IMR-90 (cell line): ENCODE measurements around the gene EPPIN. TPM values are rescaled to one million over a fixed set of nuclear protein-coding genes. Genes with fewer than 3 reads are reported as not detected.

Experiments
- ATAC-seq: fragments of 200-7000 bp; cut with Tn5 transposase; 2 replicates; pipeline ENCODE4 v1.9.1; 2020; ENCODE audit warnings: low read depth, mild to moderate bottlenecking, moderate library complexity
- BruUV-seq: library from RNA; stranded (reverse); fragments of 400-500 nt; replicated peaks from 2 replicates; lab custom pipeline; 2021; lab: Mats Ljungman, UMichigan
- CTCF ChIA-PET: fragments of 300-600 bp; formaldehyde crosslinking; extraction: SDS; loops from one replicate; lab custom pipeline; 2021; ENCODE audit warnings: antibody characterized with exemption; lab: Yijun Ruan, JAX
- POLR2A ChIA-PET: fragments of 300-600 bp; sonication (Branson Sonifier 250); formaldehyde crosslinking; loops from one replicate; lab custom pipeline; 2022; ENCODE audit warnings: antibody characterized with exemption; ENCODE audit not compliant: unreplicated experiment; lab: Charles Lee
- DNase-seq: peaks from one replicate; pipeline ENCODE4 v3.0.0; 2013
- H2AFZ ChIP-seq: replicated peaks from 2 replicates; pipeline ENCODE3; 2013; ENCODE audit warnings: low read length, mild to moderate bottlenecking; ENCODE audit not compliant: poor library complexity
- H2AK5ac ChIP-seq: 2 replicates; pipeline ENCODE4 v1.6.1; 2013; ENCODE audit warnings: low read depth, low read length, inconsistent platforms
- H2AK9ac ChIP-seq: replicated peaks from 2 replicates; pipeline ENCODE3; 2013; ENCODE audit warnings: mild to moderate bottlenecking, low read depth, low read length, moderate library complexity; ENCODE audit not compliant: poor library complexity
- H2BK120ac ChIP-seq: 2 replicates; pipeline ENCODE4 v1.6.1; 2013; ENCODE audit warnings: low read depth, low read length, inconsistent platforms
- H2BK15ac ChIP-seq: 3 replicates; pipeline ENCODE4 v1.6.1; 2013; ENCODE audit warnings: low read depth, low read length, inconsistent platforms
- H2BK20ac ChIP-seq: 2 replicates; pipeline ENCODE4 v1.6.1; 2013; ENCODE audit warnings: low read depth, mild to moderate bottlenecking, inconsistent platforms, low read length, moderate library complexity
- H2BK5ac ChIP-seq: 2 replicates; pipeline ENCODE4 v1.6.1; 2013; ENCODE audit warnings: mild to moderate bottlenecking, low read depth, low read length, inconsistent platforms; ENCODE audit not compliant: poor library complexity, severe bottlenecking
- H3K14ac ChIP-seq: replicated peaks from 2 replicates; pipeline ENCODE4 v1.6.1; 2013; ENCODE audit warnings: low read depth, low read length, inconsistent platforms
- H3K18ac ChIP-seq: 2 replicates; pipeline ENCODE4 v1.6.1; 2013; ENCODE audit warnings: low read depth, low read length, control low read depth
- H3K23ac ChIP-seq: 2 replicates; pipeline ENCODE4 v1.6.1; 2013; ENCODE audit warnings: low read depth, low read length, inconsistent platforms
- H3K27ac ChIP-seq: 2 replicates; pipeline ENCODE4 v1.5.1; 2013; ENCODE audit warnings: mild to moderate bottlenecking, control low read depth, low read length; ENCODE audit not compliant: insufficient read depth
- H3K27me3 ChIP-seq: 2 replicates; pipeline ENCODE4 v1.6.1; 2013; ENCODE audit warnings: low read length; ENCODE audit not compliant: control insufficient read depth, insufficient read depth
- H3K36me3 ChIP-seq: 2 replicates; pipeline ENCODE4 v1.6.1; 2013; ENCODE audit warnings: low read length, mixed read lengths; ENCODE audit not compliant: control insufficient read depth, insufficient read depth
- H3K4ac ChIP-seq: 2 replicates; pipeline ENCODE4 v1.6.1; 2013; ENCODE audit warnings: low read depth, low read length, inconsistent platforms
- H3K4me1 ChIP-seq: 2 replicates; pipeline ENCODE4 v1.6.1; 2013; ENCODE audit warnings: low read length, mixed read lengths; ENCODE audit not compliant: control insufficient read depth, insufficient read depth
- H3K4me2 ChIP-seq: 2 replicates; pipeline ENCODE4 v1.6.1; 2013; ENCODE audit warnings: low read depth, mild to moderate bottlenecking, control low read depth, low read length, moderate library complexity
- H3K4me3 ChIP-seq: 2 replicates; pipeline ENCODE4 v1.5.1; 2013; ENCODE audit warnings: low read depth, mild to moderate bottlenecking, control low read depth, low read length, moderate library complexity; ENCODE audit not compliant: insufficient read depth
- H3K56ac ChIP-seq: 2 replicates; pipeline ENCODE4 v1.6.1; 2013; ENCODE audit warnings: low read length, inconsistent platforms; ENCODE audit not compliant: insufficient read depth; ENCODE audit errors: extremely low read depth
- H3K79me1 ChIP-seq, 2 experiments: 2 replicates each; pipeline ENCODE4 v1.6.1; 2013; ENCODE audit warnings: low read length in 2 of 2, inconsistent platforms in 1 of 2, low read depth in 1 of 2
- H3K9ac ChIP-seq: 2 replicates; pipeline ENCODE4 v1.6.1; 2013; ENCODE audit warnings: low read depth, low read length, control low read depth
- H3K9me1 ChIP-seq: 2 replicates; pipeline ENCODE4 v1.6.1; 2013; ENCODE audit warnings: low read length, inconsistent platforms; ENCODE audit not compliant: insufficient read depth
- H3K9me3 ChIP-seq: 2 replicates; pipeline ENCODE4 v1.6.1; 2013; ENCODE audit warnings: low read length; ENCODE audit not compliant: control insufficient read depth, insufficient read depth
- H4K20me1 ChIP-seq: 2 replicates; pipeline ENCODE4 v1.6.1; 2013; ENCODE audit warnings: low read length, inconsistent platforms; ENCODE audit not compliant: insufficient read depth
- H4K5ac ChIP-seq: 2 replicates; pipeline ENCODE4 v1.6.1; 2013; ENCODE audit warnings: mild to moderate bottlenecking, low read depth, low read length, control low read depth
- H4K8ac ChIP-seq, 2 experiments: 2 replicates each; pipeline ENCODE4 v1.6.1; 2013; ENCODE audit warnings: low read depth in 2 of 2, low read length in 2 of 2, control low read depth in 1 of 2, inconsistent platforms in 1 of 2
- H4K91ac ChIP-seq: 2 replicates; pipeline ENCODE4 v1.6.1; 2013; ENCODE audit warnings: low read depth, low read length, inconsistent platforms; ENCODE audit not compliant: insufficient read depth
- CTCF ChIP-seq: conservative IDR thresholded peaks from 2 replicates; pipeline ENCODE4 v1.5.1; 2012; ENCODE audit warnings: mild to moderate bottlenecking, low read depth, low read length, improper control_type of control experiment
- MAFK ChIP-seq: IDR thresholded peaks from 2 replicates; pipeline ENCODE4 v1.6.1; 2012; ENCODE audit warnings: low read depth, low read length, improper control_type of control experiment
- MAZ ChIP-seq: IDR thresholded peaks from 2 replicates; pipeline ENCODE4 v1.6.1; 2012; ENCODE audit warnings: low read depth, mild to moderate bottlenecking, low read length, improper control_type of control experiment, moderate library complexity, borderline replicate concordance
- MXI1 ChIP-seq: IDR thresholded peaks from 2 replicates; pipeline ENCODE4 v1.6.1; 2012; ENCODE audit warnings: low read depth, mild to moderate bottlenecking, low read length, moderate library complexity, borderline replicate concordance
- POLR2A ChIP-seq: IDR thresholded peaks from 2 replicates; pipeline ENCODE4 v1.6.1; 2012; ENCODE audit warnings: mild to moderate bottlenecking, low read depth, low read length
- RAD21 ChIP-seq: IDR thresholded peaks from 2 replicates; pipeline ENCODE4 v1.6.1; 2012; ENCODE audit warnings: low read length, improper control_type of control experiment
- RCOR1 ChIP-seq: IDR thresholded peaks from 2 replicates; pipeline ENCODE4 v1.6.1; 2012; ENCODE audit warnings: mild to moderate bottlenecking, low read length, improper control_type of control experiment; ENCODE audit not compliant: insufficient replicate concordance
- SMC3 ChIP-seq: fragments of 150-350 bp; IDR thresholded peaks from 2 replicates; pipeline ENCODE4 v1.6.1; 2016; ENCODE audit warnings: low read depth, mild to moderate bottlenecking, antibody characterized with exemption, low read length, moderate library complexity
- USF2 ChIP-seq: fragments of 150-350 bp; IDR thresholded peaks from 2 replicates; pipeline ENCODE4 v1.6.1; 2017; ENCODE audit warnings: mild to moderate bottlenecking, antibody characterized with exemption, low read length, low read depth
- WGBS, 2 experiments: methylation state at CpG; one replicate each; pipeline versions ENCODE4 v1.1.5 to v1.1.7; 2013; ENCODE audit warnings: missing lambda C conversion rate in 2 of 2; ENCODE audit not compliant: insufficient read length in 1 of 2; ENCODE audit errors: extremely low coverage in 2 of 2; 5-methylcytosine and 5-hydroxymethylcytosine counted together
- dilution Hi-C: fragments of 300-500 bp; cut with HindIII; formaldehyde crosslinking; loops from one replicate; pipeline ENCODE4 v1.14.3; 2018; ENCODE audit warnings: low sequenced_read_pairs; ENCODE audit not compliant: unreplicated experiment
- in situ Hi-C: fragments of 300-500 bp; cut with MboI; formaldehyde crosslinking; loops from 3 replicates; pipeline ENCODE4 v1.14.3; 2019; ENCODE audit warnings: low sequenced_read_pairs, inconsistent platforms, mixed read lengths
- intact Hi-C: fragments of 100-400 bp; cut with micrococcal nuclease; formaldehyde crosslinking; loops from 2 replicates; pipeline ENCODE4 v1.10.0; 2022
- polyA plus RNA-seq, 3 experiments: library from polyadenylated mRNA; depleted of rRNA; stranded (reverse); fragments of >200 nt; gene quantifications; 2 replicates each; pipeline ENCODE4 v1.2.3, GENCODE V29; 2012; ENCODE audit warnings: low replicate concordance in 1 of 3
- total RNA-seq: library from RNA; depleted of rRNA; stranded (reverse); fragments of >200 nt; gene quantifications from 2 replicates; pipeline ENCODE4 v1.2.3, GENCODE V29; 2012

EPPIN gene
- total and polyA plus RNA-seq, 2 of the 4 experiments (the other 2 are of a cell fraction): not detected

GRCh38 chr20:45592574-45593189, 45.5 kb upstream of the EPPIN start:
- Histone ChIP-seq H3K23ac (no peak overlapping the region), H4K8ac (no peak overlapping the region), H4K5ac (no peak overlapping the region), H2AK5ac (no peak overlapping the region), H3K4me1 (no peaks in the 10 kb centered on the region), H2BK15ac (no peak overlapping the region), H3K18ac (no peak overlapping the region), H2BK5ac (no peak overlapping the region), H3K4ac (no peak overlapping the region), H3K4me3 (no peak overlapping the region), H2AK9ac (no peak overlapping the region), H3K56ac (no peak overlapping the region), H3K79me1 (no peaks in the 10 kb centered on the region), H2BK20ac (no peak overlapping the region), H3K4me2 (no peak overlapping the region), H3K27me3 (no peaks in the 10 kb centered on the region), H2AFZ (no peak overlapping the region), H3K14ac (no peak overlapping the region), H3K9me1 (no peaks in the 10 kb centered on the region), H3K9me3 (no peaks in the 10 kb centered on the region), H3K9ac (no peak overlapping the region), H3K36me3 (no peaks in the 10 kb centered on the region), H3K27ac (no peak overlapping the region), H2BK120ac (no peak overlapping the region), H4K91ac (no peak overlapping the region), H4K20me1 (no peaks in the 10 kb centered on the region)
- ChIA-PET CTCF (interaction anchor here (0.7 kb wide), 1 partner anchor 179 kb away, joined by 3 read pairs; no protein-coding TSS in a partner anchor), POLR2A (no interaction called here)
- no TSS peak for BruUV-seq
- DNase-seq (peak; percentile 21), ATAC-seq (peak; percentile 29; the same call in 1 of the 2 replicates)
- WGBS, 2 experiments: no CpG with 5 or more reads among the region's 5 CpGs
- TF ChIP-seq CTCF (peak; percentile 49), SMC3 (peak; percentile 29), POLR2A (no peak), RCOR1 (no peak), MAZ (no peak), MAFK (no peak), MXI1 (no peak), RAD21 (peak; percentile 40), USF2 (no peak)
- intact Hi-C loops: loop anchor here (1.0 kb wide), 1 partner anchor 179 kb away; no protein-coding TSS in a partner anchor
- in situ Hi-C loops: no loop called here
- dilution Hi-C loops: no loop called here
